ENCODE results near the gene FARP2.

FARP2 gene

GRCh38 chr2:241530571-241530970, 174.5 kb downstream of the FARP2 start:
- no peak for DNase-seq (ENCODE audit: low spot score)

- no peak for DNase-seq (ENCODE audit: low spot score)
Measured at GRCh38 chr2:241531161-241531722, 175.2 kb downstream of the FARP2 start.

GRCh38 chr2:241532168-241532567, 176.1 kb downstream of the FARP2 start:
- DNase-seq (ENCODE audit: low spot score) = no peak

- no peak for DNase-seq (ENCODE audit: low spot score)
Measured at GRCh38 chr2:241532733-241533601, 176.9 kb downstream of the FARP2 start.

- DNase-seq (ENCODE audit: low spot score) = no peak
Measured at GRCh38 chr2:241534293-241534692, 178.2 kb downstream of the FARP2 start.

- DNase-seq (ENCODE audit: low spot score) = no peak
Measured at GRCh38 chr2:241534701-241535375, 178.8 kb downstream of the FARP2 start.

GRCh38 chr2:241535871-241536655, 180.0 kb downstream of the FARP2 start:
- no peak for DNase-seq (ENCODE audit: low spot score)

GRCh38 chr2:241538838-241539615, 182.9 kb downstream of the FARP2 start:
- DNase-seq (ENCODE audit: low spot score) = no peak

GRCh38 chr2:241539616-241540374, 183.7 kb downstream of the FARP2 start:
- DNase-seq (ENCODE audit: low spot score) = no peak

GRCh38 chr2:241540401-241540770, 184.3 kb downstream of the FARP2 start:
- no peak for DNase-seq (ENCODE audit: low spot score)

- peak; percentile 48 for DNase-seq (ENCODE audit: low spot score)
Measured at GRCh38 chr2:241540771-241541561, 184.9 kb downstream of the FARP2 start.

- no peak for DNase-seq (ENCODE audit: low spot score)
Measured at GRCh38 chr2:241541564-241542277, 185.6 kb downstream of the FARP2 start.

GRCh38 chr2:241542278-241542605, 186.2 kb downstream of the FARP2 start:
- DNase-seq (ENCODE audit: low spot score) = no peak
